Uterus (tissue), 2 donors: Measurements from ENCODE around the gene HMGN5.

Experiments
- CTCF ChIP-seq, 4 experiments: fragments of 200-600 bp in 2 of 4; fragments of 450-650 bp in 2 of 4; sonication (generic) in 2 of 4; IDR thresholded peaks; one replicate each; pipeline ENCODE4 v1.5.1; 2016 to 2019; ENCODE audit warnings: antibody characterized with exemption in 4 of 4, mild to moderate bottlenecking in 2 of 4, moderate library complexity in 1 of 4
- POLR2A ChIP-seq, 2 donors: fragments of 450-650 bp; IDR thresholded peaks; one replicate each; pipeline ENCODE4 v1.6.1; 2016; ENCODE audit warnings: antibody characterized with exemption in 2 of 2, mild to moderate bottlenecking in 1 of 2, moderate library complexity in 1 of 2

GRCh38 chrX:81082649-81083048 is 119.1 kb downstream of the HMGN5 start:
- TF ChIP-seq CTCF (IDR thresholded peaks at IDR 0.05) (no peak), POLR2A (IDR thresholded peaks at IDR 0.05) (no peak)
